ENCODE measurements around the gene KIF21B.

DNA sequence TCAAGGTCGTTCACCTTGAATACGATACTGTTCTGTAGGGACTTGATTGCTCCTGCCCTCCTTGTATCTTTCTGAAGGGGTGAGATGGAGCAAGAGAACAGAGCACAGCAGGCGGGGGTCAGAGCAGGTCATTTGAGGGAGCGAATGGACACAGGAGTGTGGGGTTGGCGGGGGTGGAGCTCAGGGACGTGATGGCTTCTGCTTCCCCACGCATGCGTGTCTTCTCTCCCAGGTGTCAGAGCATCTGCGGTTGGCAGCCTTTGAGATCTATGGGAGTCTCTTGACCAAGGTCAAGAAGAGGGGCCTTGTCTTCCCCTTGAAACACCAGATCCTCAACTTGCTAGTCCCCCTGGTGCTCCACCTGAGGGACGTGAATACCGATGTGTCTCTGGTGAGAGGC is 64.9 kb downstream of the KIF21B start:
- TF ChIP-seq RAD21 (IDR thresholded peaks at IDR 0.05; ENCODE audit: low read depth) (no peak), MAX (IDR thresholded peaks at IDR 0.05) (no peak), YY1 (IDR thresholded peaks at IDR 0.05; ENCODE audit: low read depth) (no peak), TAF1 (IDR thresholded peaks at IDR 0.05; ENCODE audit: low read depth) (no peak), FOXM1 (IDR thresholded peaks at IDR 0.05; ENCODE audit: borderline replicate concordance, low read depth) (no peak), NFIC (IDR thresholded peaks at IDR 0.05) (no peak), CEBPB (IDR thresholded peaks at IDR 0.05) (no peak), CREB1 (IDR thresholded peaks at IDR 0.05; ENCODE audit: low read depth) (no peak), TCF12 (IDR thresholded peaks at IDR 0.05; ENCODE audit: low read depth) (no peak)
- TF ChIP-seq, protein P1, sequence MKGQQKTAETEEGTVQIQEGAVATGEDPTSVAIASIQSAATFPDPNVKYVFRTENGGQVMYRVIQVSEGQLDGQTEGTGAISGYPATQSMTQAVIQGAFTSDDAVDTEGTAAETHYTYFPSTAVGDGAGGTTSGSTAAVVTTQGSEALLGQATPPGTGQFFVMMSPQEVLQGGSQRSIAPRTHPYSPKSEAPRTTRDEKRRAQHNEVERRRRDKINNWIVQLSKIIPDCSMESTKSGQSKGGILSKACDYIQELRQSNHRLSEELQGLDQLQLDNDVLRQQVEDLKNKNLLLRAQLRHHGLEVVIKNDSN (IDR thresholded peaks at IDR 0.05) = no peak
- TF ChIP-seq, protein P2, sequence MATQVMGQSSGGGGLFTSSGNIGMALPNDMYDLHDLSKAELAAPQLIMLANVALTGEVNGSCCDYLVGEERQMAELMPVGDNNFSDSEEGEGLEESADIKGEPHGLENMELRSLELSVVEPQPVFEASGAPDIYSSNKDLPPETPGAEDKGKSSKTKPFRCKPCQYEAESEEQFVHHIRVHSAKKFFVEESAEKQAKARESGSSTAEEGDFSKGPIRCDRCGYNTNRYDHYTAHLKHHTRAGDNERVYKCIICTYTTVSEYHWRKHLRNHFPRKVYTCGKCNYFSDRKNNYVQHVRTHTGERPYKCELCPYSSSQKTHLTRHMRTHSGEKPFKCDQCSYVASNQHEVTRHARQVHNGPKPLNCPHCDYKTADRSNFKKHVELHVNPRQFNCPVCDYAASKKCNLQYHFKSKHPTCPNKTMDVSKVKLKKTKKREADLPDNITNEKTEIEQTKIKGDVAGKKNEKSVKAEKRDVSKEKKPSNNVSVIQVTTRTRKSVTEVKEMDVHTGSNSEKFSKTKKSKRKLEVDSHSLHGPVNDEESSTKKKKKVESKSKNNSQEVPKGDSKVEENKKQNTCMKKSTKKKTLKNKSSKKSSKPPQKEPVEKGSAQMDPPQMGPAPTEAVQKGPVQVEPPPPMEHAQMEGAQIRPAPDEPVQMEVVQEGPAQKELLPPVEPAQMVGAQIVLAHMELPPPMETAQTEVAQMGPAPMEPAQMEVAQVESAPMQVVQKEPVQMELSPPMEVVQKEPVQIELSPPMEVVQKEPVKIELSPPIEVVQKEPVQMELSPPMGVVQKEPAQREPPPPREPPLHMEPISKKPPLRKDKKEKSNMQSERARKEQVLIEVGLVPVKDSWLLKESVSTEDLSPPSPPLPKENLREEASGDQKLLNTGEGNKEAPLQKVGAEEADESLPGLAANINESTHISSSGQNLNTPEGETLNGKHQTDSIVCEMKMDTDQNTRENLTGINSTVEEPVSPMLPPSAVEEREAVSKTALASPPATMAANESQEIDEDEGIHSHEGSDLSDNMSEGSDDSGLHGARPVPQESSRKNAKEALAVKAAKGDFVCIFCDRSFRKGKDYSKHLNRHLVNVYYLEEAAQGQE (IDR thresholded peaks at IDR 0.05; ENCODE audit: low read depth) = no peak
